Central memory CD8-positive, alpha-beta T cell (primary cell): ENCODE results near the gene KRT8.

Source experiments
- ATAC-seq: fragments of 150-1000 bp; cut with Tn5 transposase; replicated peaks from 2 replicates; pipeline ENCODE4 v1.10.0; 2022; ENCODE audit warnings: mild to moderate bottlenecking, moderate FRiP score, moderate number of reproducible peaks; ENCODE audit not compliant: poor library complexity, severe bottlenecking; ENCODE audit errors: extremely low read depth
- DNase-seq, 2 donors: peaks; one replicate each; pipeline ENCODE4 v3.0.0; 2021; ENCODE audit warnings: low spot score in 2 of 2
- H3K27ac Mint-ChIP-seq: one replicate; pipeline ENCODE4 v1.8.0; 2022; ENCODE audit warnings: low read depth, mild to moderate bottlenecking, moderate library complexity, mixed read lengths
- H3K27me3 Mint-ChIP-seq: one replicate; pipeline ENCODE4 v1.8.0; 2022; ENCODE audit warnings: mixed read lengths
- H3K36me3 Mint-ChIP-seq: one replicate; pipeline ENCODE4 v1.8.0; 2022; ENCODE audit warnings: mild to moderate bottlenecking, moderate library complexity, mixed read lengths; ENCODE audit not compliant: insufficient read depth
- H3K4me1 Mint-ChIP-seq: one replicate; pipeline ENCODE4 v1.8.0; 2022; ENCODE audit warnings: mixed read lengths
- H3K4me3 Mint-ChIP-seq: one replicate; pipeline ENCODE4 v1.8.0; 2022; ENCODE audit warnings: mild to moderate bottlenecking, moderate library complexity, mixed read lengths
- H3K9me3 Mint-ChIP-seq: one replicate; pipeline ENCODE4 v1.8.0; 2022; ENCODE audit warnings: mixed read lengths

Gene KRT8

DNA sequence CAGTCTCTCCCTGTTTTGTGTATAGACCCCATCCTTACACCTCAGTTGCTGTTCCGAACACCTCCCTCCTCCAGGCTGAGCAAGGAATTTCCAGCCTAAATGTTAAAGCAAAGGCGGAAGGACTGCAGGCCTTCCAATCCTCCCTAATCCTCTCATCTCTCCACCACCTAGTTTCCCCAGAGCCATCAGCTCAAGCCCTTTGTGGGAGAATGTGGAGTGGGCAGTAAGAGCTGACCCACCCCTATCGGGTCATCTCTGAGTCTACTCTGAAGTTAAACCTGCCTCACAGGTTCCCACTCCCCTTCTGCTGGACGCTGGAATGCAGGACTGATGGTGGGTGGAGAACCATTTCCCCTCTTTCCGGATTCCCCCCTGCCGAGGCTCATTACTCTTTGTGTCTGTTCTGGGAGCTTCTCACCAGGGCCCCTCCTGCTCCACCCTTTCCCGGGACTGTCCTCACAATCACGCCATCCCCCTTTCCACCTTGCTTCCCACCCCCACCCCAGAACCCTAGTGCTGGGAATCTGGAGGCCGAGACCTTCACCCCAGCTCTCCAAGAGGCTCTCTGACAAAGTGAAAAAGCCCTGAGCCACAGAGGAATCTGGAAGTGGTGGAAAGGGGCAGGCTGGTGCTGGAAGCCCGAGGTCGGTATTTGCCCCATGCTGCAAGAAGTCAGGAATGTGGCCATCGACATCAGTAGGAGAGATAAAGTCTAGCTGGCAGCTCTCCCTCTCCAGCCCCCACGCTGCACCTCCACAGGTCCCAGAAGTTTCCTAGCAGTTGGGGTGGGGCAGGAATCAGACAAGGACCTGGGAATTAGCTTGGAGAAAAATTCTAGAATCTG lies 40.7 kb upstream of the KRT8 start:
- Mint-ChIP-seq H3K27me3 (peaks cover 37% of the 10 kb centered on the region), H3K9me3 (no peaks in the 10 kb centered on the region), H3K27ac (no peak overlapping the region), H3K4me3 (no peak overlapping the region), H3K4me1 (no peaks in the 10 kb centered on the region), H3K36me3 (no peaks in the 10 kb centered on the region)
- no peak for ATAC-seq
- DNase-seq: no peak

GRCh38 chr12:52944683-52945388 lies 40.0 kb upstream of the KRT8 start:
- no peak for DNase-seq
- no peak for ATAC-seq
- Mint-ChIP-seq H3K4me3 (no peak overlapping the region), H3K9me3 (no peaks in the 10 kb centered on the region), H3K27me3 (peaks cover 37% of the 10 kb centered on the region), H3K27ac (no peak overlapping the region), H3K36me3 (no peaks in the 10 kb centered on the region), H3K4me1 (no peaks in the 10 kb centered on the region)

DNA sequence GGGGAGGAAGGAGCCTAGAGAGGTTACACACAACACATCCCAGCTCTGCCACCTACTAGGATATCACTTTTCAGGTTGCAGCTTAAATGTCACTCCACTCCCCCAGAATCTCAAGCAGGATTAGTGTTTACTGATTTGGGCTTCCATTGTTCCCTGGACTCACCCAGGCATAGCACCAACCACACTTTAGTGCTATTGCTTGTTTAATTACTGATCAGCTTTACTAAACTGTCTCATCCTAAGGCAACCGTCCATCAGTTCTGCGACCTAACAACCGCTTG lies 38.0 kb upstream of the KRT8 start:
- no peak for ATAC-seq
- Mint-ChIP-seq H3K9me3 (no peaks in the 10 kb centered on the region), H3K27ac (no peak overlapping the region), H3K4me1 (no peaks in the 10 kb centered on the region), H3K27me3 (peaks cover 37% of the 10 kb centered on the region), H3K4me3 (no peak overlapping the region), H3K36me3 (no peaks in the 10 kb centered on the region)
- DNase-seq: no peak

DNA sequence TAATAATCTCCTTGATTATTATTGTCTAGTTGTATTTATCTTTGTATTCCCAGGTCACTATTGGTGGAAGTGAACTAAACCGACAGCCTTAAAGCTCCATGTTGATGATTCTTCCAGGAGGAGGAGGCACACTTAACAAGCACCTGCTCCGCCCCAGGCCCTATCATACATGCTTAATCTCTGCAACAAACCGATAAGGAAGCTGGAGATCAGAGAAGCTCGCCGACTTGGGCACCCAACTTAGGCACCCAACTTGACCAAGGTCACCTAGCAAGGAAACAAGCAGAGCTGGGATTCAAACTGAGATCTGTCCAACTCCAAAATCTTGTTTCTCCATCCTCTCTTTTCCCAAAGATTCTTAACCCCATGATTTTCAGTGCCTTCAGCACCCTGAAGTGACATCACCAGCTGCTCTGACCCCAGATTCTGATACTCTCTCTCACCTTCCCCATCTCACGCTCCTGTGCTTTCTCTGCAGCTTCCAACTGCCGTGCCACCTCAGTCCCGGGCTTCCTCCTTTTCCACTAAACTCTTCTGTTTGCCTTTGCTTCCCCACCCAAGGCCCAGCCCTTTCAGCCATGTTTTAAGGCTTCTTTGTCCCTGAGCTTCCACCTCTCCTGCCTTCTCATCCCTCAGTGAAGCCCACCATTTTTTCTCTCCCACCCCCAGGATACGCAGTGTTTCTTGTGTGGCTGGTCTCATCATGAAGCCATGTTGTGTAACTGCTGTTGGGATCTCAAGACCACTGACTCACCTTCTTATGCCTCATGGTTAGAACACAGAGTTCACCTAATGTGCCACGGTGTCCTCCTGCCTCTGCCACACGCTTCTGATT lies 37.4 kb upstream of the KRT8 start:
- DNase-seq (no peak), ATAC-seq (no peak)
- no peaks in the 10 kb centered on the region for H3K4me1 Mint-ChIP-seq
- H3K36me3 Mint-ChIP-seq: no peaks in the 10 kb centered on the region
- no peak overlapping the region for H3K4me3 Mint-ChIP-seq
- peaks cover 37% of the 10 kb centered on the region for H3K27me3 Mint-ChIP-seq
- H3K27ac Mint-ChIP-seq: no peak overlapping the region
- H3K9me3 Mint-ChIP-seq: no peaks in the 10 kb centered on the region

DNA sequence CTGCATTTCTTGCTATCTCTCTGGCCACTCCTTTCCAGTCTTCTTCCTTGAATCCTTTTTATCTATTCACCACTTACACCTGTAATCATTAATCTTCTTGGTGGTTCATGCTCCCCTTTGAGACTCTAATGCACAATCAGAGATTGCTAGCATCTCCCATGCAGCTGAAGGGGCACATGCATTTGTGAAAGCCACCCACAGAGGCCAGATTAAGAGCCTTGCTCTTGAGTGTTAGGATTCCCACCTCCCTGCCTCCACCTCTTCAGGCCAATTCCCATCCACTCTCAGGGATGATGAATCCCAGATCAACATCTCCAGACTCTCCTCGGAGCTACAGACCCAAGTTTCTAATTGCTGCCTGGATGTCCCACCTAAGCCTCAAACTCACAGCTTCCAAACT lies 24.7 kb upstream of the KRT8 start:
- Mint-ChIP-seq H3K36me3 (no peaks in the 10 kb centered on the region), H3K27ac (no peak overlapping the region), H3K4me3 (no peak overlapping the region), H3K4me1 (no peaks in the 10 kb centered on the region), H3K9me3 (no peaks in the 10 kb centered on the region), H3K27me3 (peaks cover 32% of the 10 kb centered on the region)
- ATAC-seq (no peak), DNase-seq (no peak)

- ATAC-seq: no peak
- Mint-ChIP-seq H3K4me3 (no peak overlapping the region), H3K4me1 (no peaks in the 10 kb centered on the region), H3K36me3 (no peaks in the 10 kb centered on the region), H3K27ac (no peak overlapping the region), H3K9me3 (no peaks in the 10 kb centered on the region), H3K27me3 (peaks cover 32% of the 10 kb centered on the region)
- no peak for DNase-seq
Measured at GRCh38 chr12:52927964-52928363, 23.1 kb upstream of the KRT8 start.

- H3K9me3 Mint-ChIP-seq: no peaks in the 10 kb centered on the region
- no peaks in the 10 kb centered on the region for H3K4me1 Mint-ChIP-seq
- no peak overlapping the region for H3K4me3 Mint-ChIP-seq
- ATAC-seq: no peak
- no peak for DNase-seq
- no peak overlapping the region for H3K27ac Mint-ChIP-seq
- peaks cover 23% of the 10 kb centered on the region for H3K27me3 Mint-ChIP-seq
- no peaks in the 10 kb centered on the region for H3K36me3 Mint-ChIP-seq
Measured at GRCh38 chr12:52926596-52927234, 21.8 kb upstream of the KRT8 start.

- Mint-ChIP-seq H3K36me3 (no peaks in the 10 kb centered on the region), H3K27ac (no peak overlapping the region), H3K4me3 (no peak overlapping the region), H3K9me3 (no peaks in the 10 kb centered on the region), H3K27me3 (peaks cover 23% of the 10 kb centered on the region), H3K4me1 (no peaks in the 10 kb centered on the region)
- ATAC-seq (no peak), DNase-seq (no peak)
Measured at GRCh38 chr12:52925717-52926595, 21.1 kb upstream of the KRT8 start.

GRCh38 chr12:52924764-52925716 lies 20.2 kb upstream of the KRT8 start:
- no peak overlapping the region for H3K4me3 Mint-ChIP-seq
- no peak overlapping the region for H3K27ac Mint-ChIP-seq
- H3K9me3 Mint-ChIP-seq: no peaks in the 10 kb centered on the region
- H3K36me3 Mint-ChIP-seq: no peaks in the 10 kb centered on the region
- peaks cover 18% of the 10 kb centered on the region for H3K27me3 Mint-ChIP-seq
- no peaks in the 10 kb centered on the region for H3K4me1 Mint-ChIP-seq
- DNase-seq: no peak
- no peak for ATAC-seq

GRCh38 chr12:52921488-52922165 lies 16.8 kb upstream of the KRT8 start:
- no peaks in the 10 kb centered on the region for H3K27me3 Mint-ChIP-seq
- no peaks in the 10 kb centered on the region for H3K9me3 Mint-ChIP-seq
- no peak overlapping the region for H3K4me3 Mint-ChIP-seq
- DNase-seq (no peak), ATAC-seq (no peak)
- peaks cover 2% of the 10 kb centered on the region for H3K36me3 Mint-ChIP-seq
- no peaks in the 10 kb centered on the region for H3K4me1 Mint-ChIP-seq
- no peak overlapping the region for H3K27ac Mint-ChIP-seq

DNA sequence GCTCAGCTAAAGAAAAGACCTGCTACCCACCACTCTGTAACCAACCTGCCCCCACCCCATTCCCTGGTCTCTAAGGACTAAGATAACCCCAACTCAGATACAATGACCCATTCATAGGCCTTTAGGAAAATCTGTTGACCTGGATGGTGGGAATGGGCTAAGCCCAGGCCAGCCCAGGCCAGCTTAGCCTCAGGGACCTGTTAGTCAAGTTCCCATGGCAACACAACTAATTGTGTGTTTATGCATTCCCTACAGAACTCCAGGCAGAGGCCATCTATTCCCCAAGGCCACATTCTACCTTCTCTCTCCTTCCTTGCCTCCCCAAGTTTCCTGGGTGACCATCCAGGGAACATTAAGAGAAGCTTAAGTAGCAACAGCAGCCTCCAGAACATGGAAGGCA lies 16.1 kb upstream of the KRT8 start:
- Mint-ChIP-seq H3K36me3 (peaks cover 2% of the 10 kb centered on the region), H3K27ac (no peak overlapping the region), H3K27me3 (no peaks in the 10 kb centered on the region), H3K4me3 (no peak overlapping the region), H3K9me3 (no peaks in the 10 kb centered on the region), H3K4me1 (no peaks in the 10 kb centered on the region)
- no peak for ATAC-seq
- no peak for DNase-seq
